Measurements from ENCODE around the gene GDPD5.

The GDPD5 gene

DNA sequence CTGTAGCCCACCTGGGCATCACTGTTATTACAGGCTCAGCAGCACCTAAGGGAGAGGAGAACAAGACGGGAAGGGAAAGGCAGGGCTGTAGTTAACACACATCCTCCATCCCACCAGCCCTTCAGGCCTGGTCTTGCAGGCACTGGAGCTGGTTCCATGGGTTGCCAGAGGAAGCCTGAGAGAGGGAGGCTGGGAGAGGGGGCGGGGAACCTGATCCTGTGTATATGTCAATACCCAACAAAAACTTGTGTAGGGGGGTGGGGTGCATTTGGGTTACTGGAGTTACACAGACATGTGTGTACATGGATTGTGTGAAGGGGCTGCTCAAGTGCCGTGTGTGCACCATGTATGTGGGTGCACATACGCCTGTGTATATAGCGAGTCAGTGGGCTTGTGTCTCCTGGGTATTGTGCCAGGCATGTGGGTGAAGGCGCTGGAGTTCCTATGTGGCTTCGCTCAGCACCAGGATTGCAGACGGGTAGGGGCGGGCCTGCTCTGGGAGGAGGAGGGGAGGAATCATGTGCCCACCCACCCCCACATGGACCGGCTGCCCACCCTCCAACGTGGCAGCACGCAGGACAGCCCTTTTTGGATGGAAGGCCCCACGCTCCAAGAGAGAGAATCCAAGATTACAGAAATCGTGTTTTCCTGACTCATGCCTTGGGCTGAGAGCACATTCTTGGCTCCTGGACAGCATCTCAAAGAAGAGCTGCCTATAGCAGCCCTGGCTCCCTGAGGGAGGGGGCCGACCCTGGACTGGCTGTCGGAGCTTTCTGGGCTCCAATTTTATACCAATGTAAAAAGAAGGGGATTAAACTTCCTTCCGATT, 32.1 kb upstream of the GDPD5 start:
- no peak for DNase-seq

DNA sequence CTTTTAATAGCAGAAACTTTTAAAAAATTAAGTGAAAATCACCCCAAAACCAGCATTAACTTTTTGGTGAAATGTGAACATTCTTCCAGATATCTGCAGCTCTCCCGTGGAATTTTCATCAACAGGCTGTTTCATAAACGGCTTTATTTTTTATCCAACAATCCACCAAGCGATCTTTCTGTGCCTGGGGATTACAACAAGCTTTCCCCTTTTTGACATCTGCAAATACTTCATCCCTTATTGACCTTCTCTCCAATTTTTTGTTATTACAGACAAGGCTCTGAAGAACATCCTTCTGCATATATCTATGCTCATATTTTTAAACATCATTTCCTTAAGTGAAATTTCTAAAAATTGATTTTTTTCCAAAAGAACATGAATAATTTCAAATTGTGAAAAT, 30.5 kb upstream of the GDPD5 start:
- no peak for DNase-seq

DNA sequence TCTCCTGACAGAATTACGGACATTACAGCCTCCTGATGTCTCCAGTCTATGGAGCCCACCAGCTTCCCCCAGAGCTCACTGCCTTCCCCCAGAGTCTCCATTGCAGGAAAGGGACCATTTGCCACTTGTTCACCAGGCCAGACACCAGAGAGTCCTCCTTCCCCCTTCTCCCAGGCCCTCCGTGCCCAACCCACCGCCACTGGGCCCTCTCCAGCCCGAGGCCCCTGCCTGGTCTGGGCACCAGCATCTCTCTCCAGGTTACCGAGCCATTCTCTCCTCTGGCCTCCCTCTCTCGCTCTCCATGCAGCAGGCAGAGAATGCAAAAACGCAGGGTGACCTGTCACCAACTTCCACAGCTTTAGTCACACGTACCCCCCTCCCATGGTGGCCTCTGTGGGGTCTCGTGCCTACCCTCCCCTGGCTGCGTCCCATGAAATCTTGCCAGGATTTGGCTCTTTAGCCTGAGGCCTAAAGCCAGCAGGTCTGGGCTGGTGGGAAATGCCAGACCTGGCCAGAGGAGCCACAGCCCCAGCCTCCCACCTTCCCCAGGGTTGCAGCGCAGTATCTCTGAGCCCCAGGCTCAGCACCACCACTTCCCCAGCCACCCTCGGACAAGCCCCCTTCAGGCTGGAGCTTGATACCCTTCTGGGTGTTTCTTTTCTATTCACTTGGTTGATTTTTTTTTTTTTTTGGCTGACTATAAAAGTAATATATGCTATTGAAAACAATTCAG, 29.5 kb upstream of the GDPD5 start:
- no peak for DNase-seq

DNA sequence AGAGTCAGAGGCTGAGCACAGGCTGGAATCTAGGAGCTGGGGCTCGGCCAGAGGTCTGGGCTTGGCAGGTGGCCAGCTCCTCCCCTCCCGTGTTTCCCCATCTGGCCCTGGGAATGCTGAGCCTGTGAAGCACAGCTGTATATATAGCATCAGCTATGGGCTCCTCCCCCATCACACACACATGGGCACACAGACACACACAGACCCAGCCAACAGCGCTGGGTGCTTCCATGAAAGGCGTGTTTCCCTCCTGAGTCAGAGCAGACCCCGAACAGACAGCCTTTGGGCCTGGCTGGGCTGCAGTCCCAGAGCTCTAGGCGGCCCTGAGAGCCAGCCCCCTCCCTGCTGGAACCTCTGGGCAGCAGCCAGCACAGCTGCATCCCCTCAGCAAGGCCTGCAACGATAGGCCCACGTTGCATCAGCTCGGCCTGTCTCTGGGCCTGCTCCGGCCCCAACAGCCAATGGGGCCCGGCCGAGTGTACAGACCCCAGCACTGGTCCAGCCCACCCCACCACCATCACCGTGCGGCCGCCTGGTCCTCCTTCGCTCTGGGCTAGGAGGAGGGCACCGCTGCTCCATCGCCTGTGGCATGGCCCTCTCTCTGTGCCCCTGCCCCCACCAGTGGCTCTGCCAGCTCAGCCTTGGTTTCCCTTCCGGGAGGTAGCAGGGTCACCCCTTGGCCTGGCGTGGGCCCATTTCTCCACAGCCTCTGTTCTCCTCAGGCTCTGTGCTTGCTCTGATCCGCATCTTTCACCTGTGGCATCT, 28.7 kb upstream of the GDPD5 start:
- DNase-seq: no peak

DNA sequence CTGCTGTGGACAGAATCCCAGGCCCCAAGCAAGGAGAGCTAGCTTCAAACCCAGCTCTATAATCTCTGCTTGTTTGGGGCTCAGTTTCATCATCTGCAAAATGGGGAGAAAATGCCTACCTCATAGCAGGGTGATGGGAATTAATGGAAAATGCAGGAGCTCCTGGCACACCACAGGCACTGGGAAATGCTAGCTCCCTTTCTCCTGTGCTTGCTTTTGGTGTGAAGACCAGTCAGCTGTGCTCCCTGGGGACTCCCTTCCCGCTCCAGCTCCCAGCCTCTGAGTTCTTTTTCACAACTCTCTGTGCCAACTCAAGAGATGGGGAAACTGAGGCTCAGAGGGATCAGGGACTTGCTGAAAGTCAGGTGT, 28.1 kb upstream of the GDPD5 start:
- no peak for DNase-seq

DNA sequence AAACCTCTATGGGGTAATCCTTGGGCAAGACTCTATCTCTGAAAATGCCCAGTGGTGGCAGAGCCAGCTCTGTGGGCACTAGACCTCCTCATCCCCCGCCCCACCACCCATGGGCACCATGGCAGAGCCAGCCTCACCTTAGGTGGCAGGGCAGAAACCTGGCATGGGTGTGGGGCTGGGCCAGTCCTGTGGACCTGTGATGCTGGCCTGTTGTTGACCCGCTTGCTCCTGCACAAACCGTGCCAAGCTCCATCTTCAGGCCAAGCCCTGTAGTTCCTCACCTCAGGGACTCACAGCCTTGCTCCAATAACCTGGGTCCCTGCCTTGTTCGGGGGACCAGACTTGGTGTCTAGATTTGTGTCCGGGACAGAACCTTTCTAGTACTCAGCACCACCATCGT, 27.4 kb upstream of the GDPD5 start:
- no peak for DNase-seq

DNA sequence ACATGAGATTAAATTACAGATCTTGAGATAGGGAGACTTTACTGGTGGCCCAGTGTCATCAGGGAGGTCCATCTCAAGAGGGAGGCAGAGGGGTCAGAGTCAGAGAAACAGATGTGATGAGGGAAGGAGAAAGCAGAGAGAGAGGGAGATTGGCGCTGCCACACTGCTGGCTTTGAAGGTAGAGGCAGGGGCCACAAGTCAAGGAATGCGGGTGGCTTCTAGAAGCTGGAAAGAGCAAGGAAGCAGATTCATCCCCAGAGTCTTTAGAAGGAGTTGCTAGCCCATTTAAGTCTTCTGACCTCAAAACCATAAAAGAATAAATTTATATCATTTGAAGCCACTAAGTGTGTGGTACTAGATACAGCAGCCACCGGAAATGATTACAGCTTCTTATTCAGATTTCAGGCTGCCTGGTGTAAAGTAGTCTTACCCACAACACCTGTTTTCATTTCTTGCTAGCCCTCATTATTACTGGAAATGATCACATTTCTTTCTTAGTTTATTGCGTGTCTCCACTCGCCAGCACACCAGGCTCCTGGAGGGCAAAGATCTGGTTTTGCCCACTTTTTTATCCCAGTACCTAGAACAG, 23.7 kb upstream of the GDPD5 start:
- no peak for DNase-seq

DNA sequence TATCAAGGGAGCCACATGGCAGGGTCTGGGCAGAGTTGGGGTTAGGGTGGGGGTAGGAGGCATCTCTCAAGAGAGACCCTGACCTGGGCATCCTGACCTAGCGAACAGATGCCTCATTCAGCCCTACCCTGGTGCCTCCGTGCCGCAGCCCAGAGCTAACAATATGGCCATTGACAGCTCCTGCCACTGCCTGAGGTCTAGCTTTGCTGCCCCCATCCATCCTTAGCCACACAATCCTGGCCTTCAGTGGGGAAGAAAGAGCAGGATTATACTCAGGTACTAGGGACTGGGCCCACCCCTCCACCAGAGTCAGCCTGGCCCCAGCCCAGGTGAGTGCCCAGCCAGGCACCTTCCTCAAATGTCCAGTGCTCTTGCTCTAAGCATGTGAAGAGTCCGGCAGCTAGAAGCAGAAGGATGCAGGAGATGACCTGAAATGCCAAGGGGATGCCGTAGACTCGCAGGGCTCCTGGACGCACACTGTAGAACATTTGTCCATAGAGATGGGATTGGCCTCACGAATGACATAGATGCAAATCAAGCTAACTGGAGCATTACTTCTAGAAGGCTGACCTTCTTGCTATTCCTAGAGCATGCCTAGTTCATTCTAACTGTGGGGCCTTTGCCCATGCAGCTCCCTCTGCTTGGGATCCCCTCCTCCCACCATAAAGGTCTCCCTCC, 23.0 kb upstream of the GDPD5 start:
- DNase-seq: no peak

DNA sequence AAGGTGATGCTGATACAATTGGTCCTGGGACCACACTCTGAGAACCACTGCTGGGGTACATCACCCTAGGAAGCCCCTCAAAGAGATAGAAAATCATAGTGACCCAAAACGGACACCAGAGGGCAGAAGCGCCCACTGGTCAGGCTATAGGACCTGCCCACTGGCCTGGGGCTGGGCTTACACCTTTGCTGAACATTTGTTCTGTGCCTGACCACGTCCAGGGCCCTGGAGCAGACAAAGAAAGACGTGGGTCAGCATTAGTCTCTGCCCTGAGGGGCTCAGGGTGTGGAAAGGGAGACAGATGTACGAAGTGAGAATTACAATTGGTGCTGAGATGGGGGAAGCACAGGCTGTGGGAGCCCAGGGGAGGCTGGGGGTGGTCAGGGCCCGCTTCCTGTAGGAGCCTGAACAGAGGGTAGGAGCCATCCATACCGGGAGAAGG, 21.9 kb upstream of the GDPD5 start:
- no peak for DNase-seq

DNA sequence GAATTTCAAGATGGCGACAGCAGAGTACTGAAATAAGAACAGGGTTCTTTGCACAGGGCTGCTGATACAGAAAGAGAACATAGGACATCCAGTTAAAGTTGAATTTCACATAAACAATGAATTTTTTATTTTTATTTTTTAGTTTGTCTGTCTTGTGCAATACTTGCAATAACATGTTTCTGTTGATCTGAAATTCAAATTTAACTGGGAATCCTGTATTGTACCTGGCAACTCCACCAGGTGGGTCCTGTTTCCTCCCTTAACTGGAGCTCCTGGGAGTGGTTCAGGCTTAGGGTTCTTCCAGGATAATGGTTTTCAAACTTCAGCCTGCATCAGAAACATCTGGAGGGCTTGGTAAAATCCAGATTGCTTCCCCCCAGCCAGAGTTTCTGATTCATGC, 21.4 kb upstream of the GDPD5 start:
- no peak for DNase-seq

DNA sequence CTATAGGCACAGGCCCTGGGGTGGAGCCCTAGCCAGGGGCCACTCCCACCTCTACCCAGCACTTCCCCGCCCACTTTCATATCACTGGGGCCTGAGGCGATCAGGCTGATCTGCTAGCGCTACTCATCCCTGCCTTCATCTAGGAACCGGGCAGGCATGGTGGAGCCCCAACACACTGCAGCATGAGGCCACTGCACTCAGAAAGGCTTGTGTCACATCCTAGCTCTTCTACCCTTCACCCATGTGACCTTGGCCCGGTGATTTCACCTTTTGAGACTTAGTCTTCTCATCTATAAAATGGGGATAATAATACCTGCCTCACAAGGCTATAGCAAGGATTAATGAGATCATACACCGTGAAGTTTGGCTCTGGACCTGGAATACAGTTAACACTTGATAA, 18.1 kb upstream of the GDPD5 start:
- DNase-seq: no peak

DNA sequence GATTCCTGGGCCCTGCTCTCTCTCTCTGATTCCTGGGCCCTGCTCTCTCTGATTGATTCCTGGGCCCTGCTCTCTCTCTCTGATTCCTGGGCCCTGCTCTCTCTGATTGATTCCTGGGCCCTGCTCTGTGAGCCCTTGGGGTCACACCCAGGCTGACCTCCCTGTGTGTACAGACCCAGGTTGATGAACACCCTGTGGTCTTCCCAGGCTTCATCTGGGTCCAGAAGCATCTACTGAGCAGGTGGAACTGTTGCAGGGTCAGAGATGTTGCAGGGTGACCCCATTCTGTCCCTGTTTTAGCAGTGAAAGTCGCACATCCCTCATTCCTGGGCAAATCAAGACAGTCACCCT, 16.3 kb upstream of the GDPD5 start:
- no peak for DNase-seq

DNA sequence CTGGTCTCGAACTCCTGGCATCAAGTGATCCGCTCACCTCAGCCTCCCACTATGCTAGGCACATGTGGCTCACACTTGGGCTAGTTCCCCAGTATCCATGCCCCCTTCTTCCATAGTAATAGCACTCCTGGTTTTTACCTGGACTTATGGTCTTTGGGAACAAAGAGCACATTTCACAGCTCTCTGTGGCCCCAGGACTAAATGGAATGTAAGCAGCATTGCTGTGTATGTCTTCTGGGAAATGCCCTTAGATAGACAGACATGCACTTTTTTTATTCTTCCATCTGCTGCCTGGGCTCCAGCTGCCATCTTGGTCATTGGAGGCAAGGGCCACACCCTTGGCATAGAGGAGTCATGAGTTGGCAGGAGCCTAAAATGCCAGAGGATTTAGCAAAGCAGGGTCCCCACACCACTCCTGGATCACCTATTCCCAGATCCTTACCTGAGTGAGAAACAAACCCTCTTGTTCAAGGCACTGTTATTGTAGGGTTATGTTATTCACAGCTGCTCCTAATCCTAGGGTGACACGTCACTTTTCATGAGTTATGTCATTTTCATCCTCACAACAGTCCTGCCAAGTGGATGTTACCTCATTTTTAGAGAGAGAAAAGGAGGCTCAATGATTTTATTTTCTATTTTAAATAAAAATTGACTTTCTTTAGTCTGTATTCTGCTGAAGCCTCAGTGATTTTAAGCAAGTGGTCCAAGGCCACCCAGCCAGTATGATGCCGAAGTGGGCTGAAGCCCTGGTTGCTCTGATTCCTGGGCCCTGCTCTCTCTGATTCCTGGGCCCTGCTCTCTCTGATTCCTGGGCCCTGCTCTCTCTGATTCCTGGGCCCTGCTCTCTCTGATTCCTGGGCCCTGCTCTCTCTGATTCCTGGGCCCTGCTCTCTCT, 15.7 kb upstream of the GDPD5 start:
- DNase-seq: no peak

DNA sequence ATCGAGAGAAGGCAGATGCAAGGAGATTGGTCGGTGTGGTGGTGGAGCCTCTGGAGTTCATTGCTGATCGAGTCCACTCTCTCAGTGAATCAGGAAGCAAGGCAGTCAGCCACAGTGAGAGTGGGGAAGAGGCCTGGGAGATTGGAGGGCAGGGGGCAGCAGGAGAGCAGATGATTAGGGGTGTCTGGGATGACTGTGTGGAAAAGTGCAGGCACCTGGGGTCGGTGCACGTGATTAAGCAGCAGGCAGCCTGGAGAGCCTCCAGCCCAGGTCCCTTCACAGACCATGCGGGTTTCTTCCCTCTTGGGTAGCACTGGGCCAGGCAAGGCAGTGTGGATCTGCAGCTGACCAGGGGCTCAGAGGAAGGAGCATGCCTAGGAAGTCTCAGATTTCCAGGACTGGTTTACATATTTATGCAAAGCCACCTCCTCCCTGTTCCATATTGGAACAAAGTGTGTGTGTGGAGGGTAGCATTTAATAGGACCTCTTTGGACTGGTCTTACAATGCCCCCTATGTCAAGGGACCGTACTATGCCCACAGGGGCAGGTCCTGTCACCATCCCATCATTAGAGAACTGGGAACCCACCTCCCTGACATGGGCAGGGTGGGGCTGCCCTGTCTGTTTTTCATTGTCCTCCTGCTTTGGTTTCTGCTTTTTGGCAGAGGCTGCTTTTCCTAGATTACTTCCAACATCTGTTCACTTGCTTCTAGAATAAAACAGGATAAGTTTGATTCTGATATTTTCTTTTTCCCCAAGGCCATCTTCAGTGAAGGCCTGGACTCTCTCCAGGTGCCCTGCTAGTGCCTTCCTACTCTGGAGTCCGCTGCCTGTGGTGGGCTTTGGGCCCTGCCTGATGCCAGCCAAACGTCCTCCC, 14.0 kb upstream of the GDPD5 start:
- no peak for DNase-seq

DNA sequence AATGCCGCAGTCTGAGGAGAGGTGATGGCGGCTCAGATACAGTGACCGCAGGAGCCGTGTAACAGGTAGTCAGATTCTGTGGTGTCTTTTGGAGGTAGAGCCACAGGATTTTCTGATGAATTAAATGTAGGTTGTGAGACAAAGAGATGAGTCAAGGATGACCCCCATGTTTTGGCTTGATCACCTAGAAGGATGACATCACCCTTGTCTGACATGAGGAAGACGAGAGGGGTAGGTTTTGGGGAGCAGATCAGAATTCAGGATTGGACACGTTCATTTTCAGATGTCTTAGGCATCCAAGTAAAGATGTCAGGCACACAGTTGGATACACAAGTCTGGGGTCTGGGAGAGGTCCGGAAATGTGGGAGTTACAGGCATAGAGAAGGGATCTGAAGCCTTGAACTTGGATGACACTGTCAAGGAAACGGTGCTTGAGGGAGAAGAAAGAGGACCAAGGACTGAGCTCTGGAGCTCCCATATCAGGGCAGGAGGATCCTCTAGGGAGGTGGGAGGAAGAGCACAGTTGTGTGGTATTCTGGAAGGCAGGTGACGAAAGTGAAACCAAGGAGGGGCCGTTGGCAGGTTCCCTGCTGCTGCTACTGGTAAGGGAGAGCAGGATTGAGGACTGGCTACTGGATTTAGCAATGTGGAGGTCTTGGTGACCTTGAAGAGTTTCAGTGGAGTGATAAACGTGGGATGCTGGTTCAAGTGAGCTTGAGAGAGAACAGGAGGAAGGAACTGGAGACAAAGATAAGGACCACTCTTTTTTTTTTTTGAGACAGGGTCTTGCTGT, 12.6 kb upstream of the GDPD5 start:
- DNase-seq: no peak

DNA sequence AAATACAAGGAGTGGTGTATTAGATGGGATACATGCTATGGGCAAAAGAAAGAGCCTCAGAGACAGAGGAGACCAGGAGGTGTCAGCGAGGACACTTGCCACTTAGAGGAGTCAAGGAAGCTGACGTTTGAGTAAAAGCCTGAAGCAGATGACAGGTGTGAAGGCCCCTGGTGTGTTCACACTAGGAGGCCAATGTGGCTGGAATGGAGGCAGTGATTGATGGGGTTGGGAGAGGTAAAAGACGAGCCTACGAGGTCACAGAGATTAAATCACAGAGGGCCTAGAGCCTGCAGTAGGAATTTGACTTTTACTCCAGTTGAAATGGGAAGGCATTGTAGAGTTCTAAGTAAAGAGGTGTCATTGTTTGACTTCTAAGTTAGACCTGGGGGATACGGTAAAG, 12.0 kb upstream of the GDPD5 start:
- DNase-seq: no peak

DNA sequence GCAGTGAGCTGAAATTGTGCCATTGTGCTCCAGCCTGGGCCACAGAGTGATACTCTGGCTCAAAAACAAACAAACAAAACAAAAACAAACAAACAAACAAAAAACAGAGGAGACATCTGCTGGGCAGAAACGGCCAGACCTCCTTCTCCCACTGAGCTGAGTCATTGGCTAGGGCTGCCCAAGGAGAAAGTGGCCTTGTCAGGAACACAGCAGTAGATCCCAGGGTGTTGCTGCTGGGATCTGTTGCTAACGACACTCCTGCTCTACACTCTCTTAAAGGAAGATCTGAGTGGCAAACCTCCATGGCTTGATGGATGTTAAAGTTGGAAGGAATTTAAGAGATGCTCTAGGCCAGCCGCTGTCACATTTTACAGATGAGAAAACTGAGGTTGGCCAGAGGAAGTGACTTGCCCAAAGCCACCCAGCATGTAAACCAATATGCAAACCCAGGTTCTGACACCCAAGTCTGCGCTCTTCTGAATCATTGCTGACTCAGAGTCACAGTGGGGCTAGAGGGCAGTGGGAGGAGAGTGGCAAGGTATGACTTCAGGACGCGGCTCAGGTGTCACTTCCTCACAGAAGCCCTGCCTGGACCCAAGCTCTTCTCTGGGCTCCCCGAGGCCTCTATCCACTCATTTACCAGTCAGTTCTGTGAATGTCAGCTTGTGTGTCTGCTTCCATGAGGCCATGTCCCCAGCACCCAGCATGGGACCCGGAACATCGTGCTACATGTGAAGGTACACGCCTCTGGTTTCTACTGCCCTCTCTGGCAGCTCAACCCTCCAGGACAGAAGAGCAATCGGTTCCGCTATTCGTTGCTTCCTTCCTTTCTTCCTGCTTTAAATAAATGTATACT, 11.3 kb upstream of the GDPD5 start:
- peak; percentile 88 for DNase-seq

DNA sequence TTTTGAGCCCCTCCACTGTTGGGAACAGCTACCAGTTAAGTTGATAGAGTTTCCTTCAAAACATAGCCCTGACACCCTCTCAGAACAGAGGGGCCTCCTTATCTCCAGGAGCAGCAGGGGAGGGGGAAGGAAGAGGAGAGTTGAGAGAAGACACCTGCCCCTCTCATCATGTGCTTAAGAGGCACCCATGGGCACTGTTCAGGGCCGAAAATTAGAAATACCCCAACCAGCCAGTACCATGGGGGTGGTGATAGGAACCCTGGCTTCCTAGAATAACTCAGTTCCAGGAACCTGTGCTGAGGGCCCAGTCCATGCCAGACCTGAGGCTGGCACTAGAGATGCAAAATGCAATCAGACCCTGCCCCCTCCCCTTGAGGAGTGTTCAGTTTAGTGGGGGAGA, 9.3 kb upstream of the GDPD5 start:
- DNase-seq: no peak
